HUES48 (cell line): Measurements from ENCODE around the gene ADGRB3.

ENCODE experiments used
- H3K27ac ChIP-seq: one replicate; pipeline ENCODE4 v1.7.0; 2013; ENCODE audit warnings: low read depth, low read length, inconsistent platforms
- H3K27me3 ChIP-seq: 2 replicates; pipeline ENCODE4 v1.6.1; 2013; ENCODE audit warnings: mild to moderate bottlenecking, low read length; ENCODE audit not compliant: control insufficient read depth, insufficient read depth
- H3K36me3 ChIP-seq: 2 replicates; pipeline ENCODE4 v1.6.1; 2013; ENCODE audit warnings: low read length; ENCODE audit not compliant: control insufficient read depth, insufficient read depth
- H3K4me1 ChIP-seq: 2 replicates; pipeline ENCODE4 v1.6.1; 2013; ENCODE audit warnings: mild to moderate bottlenecking, low read length; ENCODE audit not compliant: control insufficient read depth, insufficient read depth
- H3K4me3 ChIP-seq: 2 replicates; pipeline ENCODE4 v1.5.1; 2013; ENCODE audit warnings: mild to moderate bottlenecking, low read depth, low read length
- H3K9ac ChIP-seq: 2 replicates; pipeline ENCODE4 v1.6.1; 2013; ENCODE audit warnings: mild to moderate bottlenecking, low read depth, low read length, moderate library complexity
- H3K9me3 ChIP-seq: 2 replicates; pipeline ENCODE4 v1.6.1; 2013; ENCODE audit warnings: low read length; ENCODE audit not compliant: control insufficient read depth, insufficient read depth

The ADGRB3 gene

GRCh38 chr6:69308584-69308983 lies 673.5 kb downstream of the ADGRB3 start:
- Histone ChIP-seq H3K4me3 (no peak overlapping the region), H3K9me3 (no peaks in the 10 kb centered on the region), H3K4me1 (no peaks in the 10 kb centered on the region), H3K36me3 (no peaks in the 10 kb centered on the region), H3K9ac (no peak overlapping the region), H3K27ac (no peak overlapping the region), H3K27me3 (no peaks in the 10 kb centered on the region)

GRCh38 chr6:69311888-69312287 lies 676.8 kb downstream of the ADGRB3 start:
- Histone ChIP-seq H3K27ac (no peak overlapping the region), H3K4me1 (no peaks in the 10 kb centered on the region), H3K4me3 (no peak overlapping the region), H3K27me3 (no peaks in the 10 kb centered on the region), H3K9me3 (no peaks in the 10 kb centered on the region), H3K36me3 (no peaks in the 10 kb centered on the region), H3K9ac (no peak overlapping the region)

GRCh38 chr6:69314001-69314400 lies 678.9 kb downstream of the ADGRB3 start:
- H3K27ac ChIP-seq = no peak overlapping the region
- no peaks in the 10 kb centered on the region for H3K27me3 ChIP-seq
- no peaks in the 10 kb centered on the region for H3K9me3 ChIP-seq
- no peak overlapping the region for H3K9ac ChIP-seq
- no peaks in the 10 kb centered on the region for H3K36me3 ChIP-seq
- H3K4me3 ChIP-seq = no peak overlapping the region
- H3K4me1 ChIP-seq = no peaks in the 10 kb centered on the region

GRCh38 chr6:69314531-69314930 lies 679.4 kb downstream of the ADGRB3 start:
- no peak overlapping the region for H3K9ac ChIP-seq
- no peaks in the 10 kb centered on the region for H3K4me1 ChIP-seq
- H3K27me3 ChIP-seq = no peaks in the 10 kb centered on the region
- no peak overlapping the region for H3K27ac ChIP-seq
- H3K4me3 ChIP-seq = no peak overlapping the region
- no peaks in the 10 kb centered on the region for H3K36me3 ChIP-seq
- no peaks in the 10 kb centered on the region for H3K9me3 ChIP-seq

GRCh38 chr6:69331886-69332285 lies 696.8 kb downstream of the ADGRB3 start:
- Histone ChIP-seq H3K27ac (no peak overlapping the region), H3K9me3 (no peaks in the 10 kb centered on the region), H3K27me3 (no peaks in the 10 kb centered on the region), H3K4me3 (no peak overlapping the region), H3K4me1 (no peaks in the 10 kb centered on the region), H3K9ac (no peak overlapping the region), H3K36me3 (no peaks in the 10 kb centered on the region)

GRCh38 chr6:69337311-69337710 lies 702.2 kb downstream of the ADGRB3 start:
- no peaks in the 10 kb centered on the region for H3K27me3 ChIP-seq
- no peak overlapping the region for H3K27ac ChIP-seq
- no peak overlapping the region for H3K4me3 ChIP-seq
- H3K9me3 ChIP-seq = no peaks in the 10 kb centered on the region
- no peaks in the 10 kb centered on the region for H3K4me1 ChIP-seq
- H3K9ac ChIP-seq = no peak overlapping the region
- no peaks in the 10 kb centered on the region for H3K36me3 ChIP-seq

- H3K27ac ChIP-seq = no peak overlapping the region
- no peaks in the 10 kb centered on the region for H3K36me3 ChIP-seq
- no peaks in the 10 kb centered on the region for H3K27me3 ChIP-seq
- no peak overlapping the region for H3K4me3 ChIP-seq
- H3K4me1 ChIP-seq = no peaks in the 10 kb centered on the region
- H3K9ac ChIP-seq = no peak overlapping the region
- H3K9me3 ChIP-seq = no peaks in the 10 kb centered on the region
Measured at GRCh38 chr6:69338431-69339162, 703.5 kb downstream of the ADGRB3 start.

- Histone ChIP-seq H3K9me3 (no peaks in the 10 kb centered on the region), H3K4me1 (no peaks in the 10 kb centered on the region), H3K36me3 (no peaks in the 10 kb centered on the region), H3K4me3 (no peak overlapping the region), H3K9ac (no peak overlapping the region), H3K27me3 (no peaks in the 10 kb centered on the region), H3K27ac (no peak overlapping the region)
Measured at GRCh38 chr6:69339163-69339550, 704.1 kb downstream of the ADGRB3 start.

GRCh38 chr6:69340196-69340595 lies 705.1 kb downstream of the ADGRB3 start:
- no peak overlapping the region for H3K9ac ChIP-seq
- no peaks in the 10 kb centered on the region for H3K4me1 ChIP-seq
- H3K9me3 ChIP-seq = no peaks in the 10 kb centered on the region
- no peak overlapping the region for H3K4me3 ChIP-seq
- H3K27me3 ChIP-seq = no peaks in the 10 kb centered on the region
- no peak overlapping the region for H3K27ac ChIP-seq
- no peaks in the 10 kb centered on the region for H3K36me3 ChIP-seq

- Histone ChIP-seq H3K36me3 (no peaks in the 10 kb centered on the region), H3K27me3 (no peaks in the 10 kb centered on the region), H3K4me3 (no peak overlapping the region), H3K4me1 (no peaks in the 10 kb centered on the region), H3K9ac (no peak overlapping the region), H3K27ac (no peak overlapping the region), H3K9me3 (no peaks in the 10 kb centered on the region)
Measured at GRCh38 chr6:69343851-69344250, 708.8 kb downstream of the ADGRB3 start.

GRCh38 chr6:69349771-69350170 lies 714.7 kb downstream of the ADGRB3 start:
- Histone ChIP-seq H3K9ac (no peak overlapping the region), H3K36me3 (no peaks in the 10 kb centered on the region), H3K4me3 (no peak overlapping the region), H3K27me3 (no peaks in the 10 kb centered on the region), H3K9me3 (no peaks in the 10 kb centered on the region), H3K27ac (no peak overlapping the region), H3K4me1 (no peaks in the 10 kb centered on the region)
